Stimulated activated naive CD4-positive, alpha-beta T cell (primary cell): ENCODE data around the gene NAGK.
A peak's percentile ranks its signal among the peaks of the same experiment; 100 is the strongest.
"Not testable (repeated sequence)": the region's sequence is repeated elsewhere in the genome, so short reads cannot be mapped to it uniquely, and the experiment has no call there.

Source experiments
- DNase-seq, 6 experiments: peaks; one replicate each; lab custom pipeline; 2025; lab: John Stamatoyannopoulos, UW

NAGK gene

DNA sequence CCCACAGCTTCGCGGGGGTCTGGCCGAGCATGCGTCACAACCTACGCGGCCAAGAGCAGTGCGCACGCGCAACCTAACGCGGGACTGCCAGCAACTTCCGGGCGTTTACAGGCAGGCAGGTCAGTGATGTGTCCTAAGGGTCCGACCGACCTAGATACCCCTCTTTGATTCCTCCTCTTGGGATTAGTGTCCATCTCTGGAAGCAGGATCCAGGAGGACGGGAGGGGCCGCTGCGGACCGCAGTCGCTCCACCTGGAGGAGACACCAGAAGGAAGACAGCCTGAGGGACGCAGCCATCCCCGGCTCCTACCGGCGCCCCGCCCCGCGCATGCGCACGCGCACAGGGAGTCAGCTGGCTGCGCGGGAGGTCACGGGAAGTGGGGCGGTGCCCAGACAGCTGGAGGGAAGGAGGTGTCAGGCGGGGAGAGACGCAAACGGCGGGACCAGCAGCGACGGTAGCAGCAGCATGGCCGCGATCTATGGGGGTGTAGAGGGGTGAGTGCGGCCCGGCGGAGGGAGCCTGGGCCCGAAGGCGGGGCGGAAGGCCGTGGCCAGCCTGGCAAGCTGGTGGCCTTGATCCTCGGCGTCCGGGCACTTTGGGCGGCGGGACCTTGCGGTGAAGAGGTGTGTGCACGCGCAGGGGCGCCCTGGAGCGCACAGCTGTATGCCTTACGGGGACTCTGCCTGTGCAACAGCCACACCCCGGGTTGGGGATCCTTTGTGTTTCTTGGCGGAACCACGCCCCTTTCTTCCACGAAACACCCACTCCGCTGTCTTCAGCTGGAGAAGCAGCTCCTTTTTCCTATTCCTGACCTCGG is at the start of gene NAGK:
TSS of gene NAGK (plus strand) at position 431 of the 818 bp plus-strand sequence. CDS start at position 467, 36 bp downstream.
- DNase-seq, result peak; percentile 96 to 99 (median 98)

DNA sequence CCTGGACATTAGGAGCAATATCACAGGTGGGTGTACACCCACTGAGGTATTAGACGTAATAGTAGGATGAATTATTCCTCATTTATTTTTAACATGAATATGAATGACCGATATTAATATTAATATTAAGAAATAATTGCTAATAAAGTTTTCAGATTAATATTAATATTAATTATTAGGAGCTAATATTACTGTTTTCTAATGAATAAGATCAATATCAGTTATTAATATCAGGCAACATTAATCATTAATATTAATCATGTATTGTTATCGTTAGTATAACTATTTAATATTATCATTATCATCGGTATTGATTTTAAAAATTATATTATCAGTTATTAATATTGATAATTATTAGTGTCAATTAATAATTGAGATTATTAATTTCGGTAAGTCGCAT is 48.5 kb upstream of the NAGK start:
- not testable (repeated sequence) for DNase-seq

DNA sequence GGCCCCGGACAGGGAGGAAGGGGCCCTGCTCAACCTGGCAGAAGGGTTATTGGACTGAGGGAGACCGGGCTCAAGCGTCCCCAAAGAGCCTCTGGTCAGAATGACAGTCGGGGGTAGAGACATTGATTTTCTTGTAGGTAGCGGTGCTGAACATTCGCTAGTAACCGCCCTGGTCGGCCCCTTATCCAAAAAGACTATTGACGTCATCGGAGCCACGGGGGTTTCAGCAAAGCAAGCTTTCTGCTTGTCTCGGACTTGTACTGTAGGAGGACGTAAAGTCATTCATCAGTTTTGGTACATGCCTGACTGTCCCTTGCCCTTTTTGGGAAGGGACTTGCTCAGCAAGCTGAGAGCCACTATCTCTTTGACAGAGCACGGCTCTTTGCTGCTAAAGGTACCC is 47.1 kb upstream of the NAGK start:
- DNase-seq, result not testable (repeated sequence)

DNA sequence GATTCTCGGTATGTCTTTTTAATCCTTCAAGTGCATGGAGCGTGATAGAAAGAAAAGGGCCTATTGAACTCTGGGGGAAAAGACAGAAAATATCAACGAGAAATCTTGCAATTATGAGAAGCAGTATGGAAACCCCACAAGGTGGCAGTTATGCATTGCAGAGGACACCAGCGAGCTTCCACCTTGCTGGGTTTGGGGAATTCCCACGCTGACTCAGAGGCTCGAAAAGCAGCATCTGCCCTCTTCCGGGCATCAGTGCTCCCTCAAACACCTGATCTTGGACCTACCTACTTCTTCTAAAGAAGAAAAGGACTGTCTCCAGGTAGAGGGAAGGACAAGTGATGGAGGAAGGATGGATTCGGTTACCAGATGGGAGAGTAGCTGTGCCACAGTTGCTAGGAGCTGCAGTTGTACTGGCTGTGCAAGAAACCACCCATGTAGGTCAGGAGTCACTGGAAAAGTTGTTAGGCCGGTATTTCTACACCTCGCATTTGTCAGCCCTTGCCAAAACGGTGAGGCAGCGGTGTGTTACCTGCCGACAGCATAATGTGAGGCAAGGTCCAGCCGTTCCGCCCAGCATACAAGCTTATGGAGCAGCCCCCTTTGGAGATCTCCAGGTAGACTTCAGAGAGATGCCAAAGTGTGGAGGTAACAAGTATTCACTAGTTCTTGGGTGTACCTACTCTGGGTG is 44.8 kb upstream of the NAGK start:
- peak; percentile 18 to 39 (median 27) for DNase-seq

GRCh38 chr2:71036296-71036695 is 32.2 kb upstream of the NAGK start:
- DNase-seq, result not testable (repeated sequence)

- DNase-seq, result no peak
Observed at GRCh38 chr2:71042287-71042686, 26.2 kb upstream of the NAGK start.

DNA sequence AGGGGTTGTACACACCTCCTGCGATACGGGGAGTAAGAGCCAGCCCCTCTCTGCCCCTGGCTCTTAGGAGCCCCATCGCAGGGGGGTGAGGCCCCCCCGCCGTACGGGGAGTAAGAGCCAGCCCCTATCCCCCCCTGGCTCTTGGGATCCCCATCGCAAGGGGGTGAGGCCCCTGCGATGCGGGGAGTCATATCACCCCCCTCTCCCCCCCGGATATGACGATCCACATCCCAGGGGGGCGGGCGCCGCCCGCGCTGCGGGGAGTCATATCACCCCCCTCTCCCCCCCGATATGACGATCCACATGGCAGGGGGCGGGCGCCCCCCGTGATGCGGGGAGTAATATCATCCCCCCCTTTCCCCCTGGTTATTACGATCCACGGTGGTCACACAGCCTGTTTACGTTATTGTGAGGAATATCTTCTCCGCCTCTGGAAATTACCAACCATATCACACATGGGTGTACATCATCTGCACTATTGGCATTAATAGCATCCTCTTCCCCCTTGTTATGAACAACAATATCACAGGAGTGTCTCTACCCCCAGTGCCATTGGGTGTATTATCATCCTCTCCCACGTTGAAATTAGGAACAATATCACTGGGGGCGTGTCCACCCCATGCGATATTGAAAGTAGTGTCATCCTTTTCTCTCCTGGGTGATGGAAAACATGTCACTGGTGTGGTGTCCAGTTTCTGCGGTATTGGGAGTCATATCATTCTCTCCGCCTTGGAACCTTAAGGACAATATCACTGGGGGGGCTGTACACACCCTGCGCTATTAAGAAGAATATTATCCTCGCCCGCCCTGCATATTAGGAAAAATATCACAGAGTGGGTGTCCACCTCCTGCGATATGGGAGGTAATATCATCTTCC is 24.7 kb upstream of the NAGK start:
- peak in 1 of 6 experiments; percentile 4 for DNase-seq

GRCh38 chr2:71045151-71045550 is 23.3 kb upstream of the NAGK start:
- no peak for DNase-seq

DNA sequence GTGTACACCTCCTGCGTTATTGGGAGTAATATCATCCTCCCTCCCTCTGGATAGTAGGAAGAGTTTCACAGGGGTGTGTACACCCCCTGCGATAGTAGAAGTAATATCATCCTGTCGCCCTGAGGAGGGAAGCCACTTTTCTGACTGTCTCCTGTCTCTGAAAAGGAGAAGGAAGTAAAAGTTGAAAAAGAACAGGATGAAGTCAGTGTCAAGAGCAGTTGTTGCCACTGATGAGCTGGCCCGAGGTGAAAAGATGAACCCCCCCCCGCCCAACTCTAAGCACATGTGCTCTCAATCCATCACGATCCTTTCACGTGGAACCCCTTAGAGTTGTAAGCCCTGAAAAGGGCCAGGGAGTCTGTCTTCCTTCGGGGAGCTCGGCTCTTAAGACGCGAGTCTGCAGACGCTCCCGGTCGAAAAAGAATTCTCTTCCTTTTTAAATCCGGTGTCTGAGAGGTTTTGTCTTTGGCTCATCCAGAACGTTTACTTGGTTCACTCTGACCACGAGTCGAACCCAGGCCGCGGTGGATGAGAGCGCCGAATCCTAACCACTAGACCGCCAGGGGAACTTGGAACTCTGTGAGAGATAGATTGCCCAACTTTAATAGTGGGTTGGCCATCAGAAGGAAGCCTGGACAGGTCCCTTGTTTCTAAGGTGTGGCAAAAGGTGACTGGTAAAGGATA is 22.4 kb upstream of the NAGK start:
- no peak for DNase-seq

DNA sequence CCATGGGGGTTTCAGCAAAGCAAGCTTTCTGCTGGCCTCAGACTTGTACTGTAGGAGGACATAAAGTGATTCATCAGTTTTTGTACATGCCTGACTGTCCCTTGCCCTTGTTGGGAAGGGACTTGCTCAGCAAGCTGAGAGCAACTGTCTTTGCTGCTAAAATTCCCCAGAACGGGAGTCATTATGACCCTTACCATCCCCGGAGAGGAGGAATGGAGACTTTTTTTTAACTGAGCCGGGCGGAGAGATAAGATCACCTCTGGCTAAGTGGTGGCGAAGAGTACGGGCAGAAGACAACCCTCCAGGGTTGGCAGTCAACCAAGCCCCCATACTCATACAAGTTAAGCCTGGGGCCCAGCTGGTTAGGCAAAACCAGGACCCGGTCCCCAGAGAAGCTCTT is 20.4 kb upstream of the NAGK start:
- no peak for DNase-seq

GRCh38 chr2:71049704-71050360 is 18.6 kb upstream of the NAGK start:
- DNase-seq, result peak in 1 of 6 experiments; percentile 12

- DNase-seq, result not testable (repeated sequence)
Observed at GRCh38 chr2:71055206-71055740, 13.2 kb upstream of the NAGK start.

DNA sequence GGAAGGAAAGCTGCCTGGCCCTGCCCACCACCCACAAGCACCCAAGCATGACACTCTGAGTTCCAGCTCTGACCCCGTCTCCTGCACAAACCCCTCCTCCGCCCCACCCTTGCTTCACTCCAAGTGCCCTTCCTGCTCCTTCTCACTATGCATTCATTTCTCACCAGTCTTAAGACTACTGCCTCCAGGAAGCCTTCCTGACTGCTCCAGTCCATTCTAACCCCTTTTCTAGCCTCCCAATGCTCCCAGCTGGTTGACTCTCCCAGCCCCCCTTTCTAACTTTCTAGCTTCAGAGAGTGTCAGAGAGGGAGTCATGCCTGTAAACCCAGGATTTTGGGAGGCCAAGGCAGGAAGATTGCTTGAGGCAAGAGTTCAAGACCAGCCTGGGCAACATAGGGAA is 8.2 kb upstream of the NAGK start:
- no peak for DNase-seq

- no peak for DNase-seq
Observed at GRCh38 chr2:71060871-71061270, 7.6 kb upstream of the NAGK start.

DNA sequence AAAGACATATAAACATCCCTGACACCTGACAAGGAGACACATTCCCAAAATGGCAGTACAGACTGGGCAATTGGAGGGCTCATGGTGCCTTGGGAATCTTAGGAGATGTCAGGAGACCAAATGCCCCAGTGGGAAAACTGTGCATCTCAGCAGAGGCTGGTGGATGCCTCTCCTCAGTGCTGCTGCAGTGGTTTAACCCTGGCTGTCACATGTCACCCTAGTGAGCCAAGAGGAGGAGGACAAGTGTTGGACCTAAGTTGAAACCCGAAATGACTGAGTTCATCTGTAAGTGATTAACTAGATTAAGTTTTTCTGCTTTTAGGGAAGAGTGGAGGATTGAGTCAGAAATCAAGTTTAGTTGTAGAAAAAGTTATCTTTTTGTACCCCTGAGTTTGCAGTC is 5.2 kb upstream of the NAGK start:
- DNase-seq, result no peak

GRCh38 chr2:71064110-71064611 is 4.3 kb upstream of the NAGK start:
- DNase-seq, result no peak

DNA sequence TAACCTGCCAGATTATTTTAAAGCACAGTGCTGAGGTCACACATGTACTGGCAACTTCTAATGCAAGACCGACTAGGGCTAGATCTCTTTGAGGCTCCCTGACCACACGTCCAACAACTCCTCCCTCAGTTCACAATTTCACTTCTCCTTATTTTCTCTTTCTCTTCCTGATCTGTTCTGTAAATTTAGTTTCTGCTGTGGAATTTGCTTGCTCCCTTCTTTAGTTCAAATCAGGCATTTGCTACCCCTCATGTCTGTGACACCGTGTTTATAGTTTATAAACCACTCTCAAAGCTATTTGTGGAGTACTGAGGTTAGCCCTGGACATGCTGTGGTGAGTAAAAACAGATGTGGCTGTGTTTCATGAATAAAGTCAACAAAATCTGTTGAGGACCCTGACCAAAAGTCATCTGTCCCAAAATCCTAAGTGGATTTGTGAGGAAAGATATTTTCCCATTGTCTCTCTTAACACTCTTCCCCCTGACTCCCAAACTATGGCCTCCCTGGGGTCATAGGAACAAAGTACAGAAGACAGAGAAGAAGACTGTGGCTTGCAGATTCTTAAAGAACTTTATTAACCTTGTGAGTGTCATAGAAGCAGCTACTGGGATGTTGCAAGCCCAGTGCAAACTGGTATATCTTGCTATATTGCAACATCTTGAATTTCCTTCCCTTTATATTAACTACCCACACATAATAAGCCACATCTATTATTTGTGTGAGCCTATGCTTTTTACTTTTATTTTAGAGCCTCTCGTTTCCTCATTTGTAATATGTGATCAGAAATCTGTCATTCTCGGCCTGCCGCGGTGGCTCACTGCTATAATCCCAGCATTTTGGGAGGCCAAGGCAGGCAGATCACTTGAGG is 3.5 kb upstream of the NAGK start:
- DNase-seq, result no peak

GRCh38 chr2:71066856-71067255 is 1.6 kb upstream of the NAGK start:
- no peak for DNase-seq

- peak in 1 of 6 experiments; percentile 50 for DNase-seq
Observed at GRCh38 chr2:71067567-71068217, 756 bp upstream of the NAGK start.
